C4-2B (cell line): ENCODE measurements around the gene NCBP3.

ENCODE experiments used
- H3K27ac ChIP-seq: fragments of 450-650 bp; 2 replicates; pipeline ENCODE4 v1.5.1; 2017
- CTCF ChIP-seq: fragments of 450-650 bp; conservative IDR thresholded peaks from 2 replicates; pipeline ENCODE4 v1.5.1; 2017; ENCODE audit warnings: mild to moderate bottlenecking
- ZFX ChIP-seq: fragments of 450-650 bp; IDR thresholded peaks from 2 replicates; pipeline ENCODE4 v1.6.1; 2017

The NCBP3 gene

GRCh38 chr17:3815122-3815521 lies 30.9 kb downstream of the NCBP3 start:
- no peak overlapping the region for H3K27ac ChIP-seq
- TF ChIP-seq CTCF: no peak
- TF ChIP-seq ZFX: no peak

- TF ChIP-seq ZFX (no peak), CTCF (no peak)
- no peak overlapping the region for H3K27ac ChIP-seq
Observed at GRCh38 chr17:3814361-3814760, 31.7 kb downstream of the NCBP3 start.

DNA sequence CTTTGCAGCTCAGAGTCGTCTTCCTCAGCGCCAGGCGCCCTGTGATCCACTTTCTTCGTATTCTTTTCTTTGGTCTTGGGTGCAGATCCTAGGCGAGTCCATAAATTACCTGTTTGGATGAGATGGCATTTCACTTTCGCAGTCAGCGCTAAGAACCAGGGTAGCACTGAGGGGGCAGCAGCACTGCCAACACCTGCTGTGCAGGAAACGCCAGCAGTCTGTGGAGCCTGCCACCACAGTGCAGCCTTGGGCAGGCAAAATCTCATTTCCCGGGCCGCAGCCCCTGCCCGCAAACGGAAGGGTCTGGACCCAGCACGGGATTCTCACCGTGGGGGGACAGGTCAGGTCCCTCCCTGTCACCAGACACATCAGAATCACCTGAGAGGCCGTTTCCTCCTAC lies 32.9 kb downstream of the NCBP3 start:
- H3K27ac ChIP-seq: no peak overlapping the region
- TF ChIP-seq ZFX (no peak), CTCF (no peak)

- TF ChIP-seq ZFX (no peak), CTCF (no peak)
- no peak overlapping the region for H3K27ac ChIP-seq
Observed at GRCh38 chr17:3812771-3813170, 33.3 kb downstream of the NCBP3 start.

GRCh38 chr17:3812284-3812683 lies 33.8 kb downstream of the NCBP3 start:
- no peak for TF ChIP-seq ZFX
- no peak for TF ChIP-seq CTCF
- no peak overlapping the region for H3K27ac ChIP-seq

- TF ChIP-seq CTCF: no peak
- TF ChIP-seq ZFX: no peak
Observed at GRCh38 chr17:3810019-3810418, 36.0 kb downstream of the NCBP3 start.

GRCh38 chr17:3809135-3809534 lies 36.9 kb downstream of the NCBP3 start:
- TF ChIP-seq CTCF (no peak), ZFX (no peak)
- no peak overlapping the region for H3K27ac ChIP-seq

More at GRCh38 chr17:3810019-3810418, 36.0 kb downstream of the NCBP3 start:
- no peak overlapping the region for H3K27ac ChIP-seq

- no peak overlapping the region for H3K27ac ChIP-seq
- no peak for TF ChIP-seq CTCF
- TF ChIP-seq ZFX: no peak
Observed at GRCh38 chr17:3808701-3809100, 37.3 kb downstream of the NCBP3 start.
